ENCODE results near the gene CCDC188. TPM values are rescaled to one million over a fixed set of nuclear protein-coding genes. Genes with fewer than 3 reads are reported as not detected.

CCDC188 gene
- polyA plus RNA-seq, 1 donor from 2014 or later: not detected

DNA sequence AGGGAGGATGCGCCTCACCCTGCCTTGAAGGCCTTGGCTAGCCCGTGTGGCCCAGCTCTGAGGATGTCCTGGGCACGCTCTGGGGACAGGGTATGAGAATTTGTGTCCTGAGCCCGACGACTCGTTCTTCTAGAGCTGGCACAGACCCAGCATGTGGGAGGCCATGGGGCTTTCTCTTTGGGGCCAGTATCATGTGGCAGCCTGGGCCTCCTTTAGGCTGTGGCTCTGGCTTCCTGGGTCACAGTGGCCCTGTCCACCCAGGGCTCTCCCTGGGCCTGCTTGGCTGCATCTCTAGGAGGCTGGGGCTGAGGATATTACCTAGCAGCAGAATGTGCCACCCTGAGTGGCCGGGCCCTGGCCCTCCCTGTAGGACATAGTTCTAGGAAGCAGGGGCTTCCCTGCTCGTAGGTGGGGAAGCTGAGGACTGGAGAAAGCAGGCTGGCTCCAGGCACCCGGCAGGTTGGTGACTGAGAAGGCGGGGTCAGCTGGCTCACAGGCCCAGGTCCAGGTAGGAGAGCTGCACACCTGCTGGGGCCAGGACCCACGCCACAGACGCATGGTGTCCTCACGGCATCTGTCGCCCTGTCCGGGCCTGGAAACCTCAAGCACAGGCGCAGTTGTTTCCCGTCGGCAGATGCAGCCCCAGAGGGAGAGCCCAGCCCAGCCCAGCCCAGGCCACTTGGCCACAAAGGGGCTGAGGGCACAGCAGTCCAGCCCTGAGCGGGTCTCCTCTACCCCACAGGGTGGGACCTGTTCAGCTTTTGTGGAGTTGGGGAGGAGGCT is 6.8 kb downstream of the CCDC188 start:
- H3K27ac ChIP-seq (ENCODE audit: low read length): no peak overlapping the region
- H3F3A ChIP-seq (ENCODE audit: insufficient read depth, low read length, poor library complexity, severe bottlenecking): no peaks in the 10 kb centered on the region
- no peaks in the 10 kb centered on the region for H3K9me3 ChIP-seq (ENCODE audit: low read length)
- no peak overlapping the region for H3K4me3 ChIP-seq (ENCODE audit: low read length)
- no peaks in the 10 kb centered on the region for H4K20me1 ChIP-seq (ENCODE audit: insufficient read depth)
- H3K9ac ChIP-seq (ENCODE audit: low read length): no peak overlapping the region
- H3K4me2 ChIP-seq (ENCODE audit: low read length): no peak overlapping the region
- no peaks in the 10 kb centered on the region for H3K9me2 ChIP-seq (ENCODE audit: insufficient read depth, low read length)
- no peaks in the 10 kb centered on the region for H3K36me3 ChIP-seq (ENCODE audit: insufficient read depth, low read length)
- H2AFZ ChIP-seq (ENCODE audit: low read depth, low read length): no peak overlapping the region
- H3K79me2 ChIP-seq (replicated peaks; ENCODE audit: insufficient read depth, low read length): no peaks in the 10 kb centered on the region
- H3K27me3 ChIP-seq (ENCODE audit: insufficient read depth, low read depth, low read length): no peaks in the 10 kb centered on the region
- no peak for TF ChIP-seq EP300 (conservative IDR thresholded peaks at IDR 0.05; ENCODE audit: poor library complexity, severe bottlenecking)
- TF ChIP-seq, protein P1, sequence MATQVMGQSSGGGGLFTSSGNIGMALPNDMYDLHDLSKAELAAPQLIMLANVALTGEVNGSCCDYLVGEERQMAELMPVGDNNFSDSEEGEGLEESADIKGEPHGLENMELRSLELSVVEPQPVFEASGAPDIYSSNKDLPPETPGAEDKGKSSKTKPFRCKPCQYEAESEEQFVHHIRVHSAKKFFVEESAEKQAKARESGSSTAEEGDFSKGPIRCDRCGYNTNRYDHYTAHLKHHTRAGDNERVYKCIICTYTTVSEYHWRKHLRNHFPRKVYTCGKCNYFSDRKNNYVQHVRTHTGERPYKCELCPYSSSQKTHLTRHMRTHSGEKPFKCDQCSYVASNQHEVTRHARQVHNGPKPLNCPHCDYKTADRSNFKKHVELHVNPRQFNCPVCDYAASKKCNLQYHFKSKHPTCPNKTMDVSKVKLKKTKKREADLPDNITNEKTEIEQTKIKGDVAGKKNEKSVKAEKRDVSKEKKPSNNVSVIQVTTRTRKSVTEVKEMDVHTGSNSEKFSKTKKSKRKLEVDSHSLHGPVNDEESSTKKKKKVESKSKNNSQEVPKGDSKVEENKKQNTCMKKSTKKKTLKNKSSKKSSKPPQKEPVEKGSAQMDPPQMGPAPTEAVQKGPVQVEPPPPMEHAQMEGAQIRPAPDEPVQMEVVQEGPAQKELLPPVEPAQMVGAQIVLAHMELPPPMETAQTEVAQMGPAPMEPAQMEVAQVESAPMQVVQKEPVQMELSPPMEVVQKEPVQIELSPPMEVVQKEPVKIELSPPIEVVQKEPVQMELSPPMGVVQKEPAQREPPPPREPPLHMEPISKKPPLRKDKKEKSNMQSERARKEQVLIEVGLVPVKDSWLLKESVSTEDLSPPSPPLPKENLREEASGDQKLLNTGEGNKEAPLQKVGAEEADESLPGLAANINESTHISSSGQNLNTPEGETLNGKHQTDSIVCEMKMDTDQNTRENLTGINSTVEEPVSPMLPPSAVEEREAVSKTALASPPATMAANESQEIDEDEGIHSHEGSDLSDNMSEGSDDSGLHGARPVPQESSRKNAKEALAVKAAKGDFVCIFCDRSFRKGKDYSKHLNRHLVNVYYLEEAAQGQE (IDR thresholded peaks at IDR 0.05; ENCODE audit: borderline replicate concordance): no peak
- no peak for TF ChIP-seq MXI1 (conservative IDR thresholded peaks at IDR 0.05; ENCODE audit: poor library complexity, severe bottlenecking)
- TF ChIP-seq POLR2AphosphoS5 (IDR thresholded peaks at IDR 0.05): no peak
- no peak for TF ChIP-seq TAF1 (IDR thresholded peaks at IDR 0.05; ENCODE audit: low read depth)
- no peak for TF ChIP-seq SMC3 (conservative IDR thresholded peaks at IDR 0.05; ENCODE audit: poor library complexity)
- TF ChIP-seq, protein P2, sequence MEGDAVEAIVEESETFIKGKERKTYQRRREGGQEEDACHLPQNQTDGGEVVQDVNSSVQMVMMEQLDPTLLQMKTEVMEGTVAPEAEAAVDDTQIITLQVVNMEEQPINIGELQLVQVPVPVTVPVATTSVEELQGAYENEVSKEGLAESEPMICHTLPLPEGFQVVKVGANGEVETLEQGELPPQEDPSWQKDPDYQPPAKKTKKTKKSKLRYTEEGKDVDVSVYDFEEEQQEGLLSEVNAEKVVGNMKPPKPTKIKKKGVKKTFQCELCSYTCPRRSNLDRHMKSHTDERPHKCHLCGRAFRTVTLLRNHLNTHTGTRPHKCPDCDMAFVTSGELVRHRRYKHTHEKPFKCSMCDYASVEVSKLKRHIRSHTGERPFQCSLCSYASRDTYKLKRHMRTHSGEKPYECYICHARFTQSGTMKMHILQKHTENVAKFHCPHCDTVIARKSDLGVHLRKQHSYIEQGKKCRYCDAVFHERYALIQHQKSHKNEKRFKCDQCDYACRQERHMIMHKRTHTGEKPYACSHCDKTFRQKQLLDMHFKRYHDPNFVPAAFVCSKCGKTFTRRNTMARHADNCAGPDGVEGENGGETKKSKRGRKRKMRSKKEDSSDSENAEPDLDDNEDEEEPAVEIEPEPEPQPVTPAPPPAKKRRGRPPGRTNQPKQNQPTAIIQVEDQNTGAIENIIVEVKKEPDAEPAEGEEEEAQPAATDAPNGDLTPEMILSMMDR (IDR thresholded peaks at IDR 0.05; ENCODE audit: poor library complexity, severe bottlenecking): no peak
- TF ChIP-seq RAD21 (conservative IDR thresholded peaks at IDR 0.05): no peak
- no peak for TF ChIP-seq EZH2 (IDR thresholded peaks at IDR 0.05; ENCODE audit: borderline replicate concordance, insufficient read depth, low read length, poor library complexity, severe bottlenecking)

DNA sequence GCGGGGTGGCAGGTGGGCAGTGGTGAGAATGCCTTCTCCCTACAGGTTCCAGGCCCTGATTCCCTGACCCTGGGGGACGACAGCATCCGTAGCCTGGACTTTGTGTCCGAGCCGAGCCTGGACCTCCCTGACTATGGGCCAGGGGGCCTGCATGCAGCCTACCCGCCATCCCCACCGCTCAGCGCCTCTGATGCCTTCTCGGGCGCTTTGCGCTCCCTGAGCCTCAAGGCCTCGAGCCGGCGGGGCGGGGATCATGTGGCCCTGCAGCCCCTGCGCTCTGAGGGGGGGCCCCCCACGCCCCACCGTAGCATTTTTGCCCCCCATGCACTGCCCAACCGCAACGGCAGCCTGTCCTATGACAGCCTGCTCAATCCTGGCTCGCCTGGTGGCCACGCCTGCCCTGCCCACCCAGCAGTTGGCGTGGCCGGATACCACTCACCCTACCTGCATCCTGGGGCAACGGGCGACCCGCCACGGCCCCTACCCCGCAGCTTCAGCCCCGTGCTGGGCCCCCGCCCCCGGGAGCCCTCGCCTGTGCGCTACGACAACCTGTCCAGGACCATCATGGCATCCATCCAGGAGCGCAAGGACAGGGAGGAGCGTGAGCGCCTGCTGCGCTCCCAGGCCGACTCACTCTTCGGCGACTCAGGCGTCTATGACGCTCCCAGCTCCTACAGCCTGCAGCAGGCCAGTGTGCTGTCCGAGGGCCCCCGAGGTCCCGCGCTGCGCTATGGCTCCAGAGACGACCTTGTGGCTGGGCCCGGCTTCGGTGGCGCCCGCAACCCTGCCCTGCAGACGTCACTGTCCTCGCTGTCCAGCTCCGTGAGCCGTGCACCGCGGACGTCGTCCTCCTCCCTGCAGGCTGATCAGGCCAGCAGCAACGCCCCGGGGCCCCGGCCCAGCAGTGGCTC is 7.9 kb downstream of the CCDC188 start:
- no peak overlapping the region for H3K4me2 ChIP-seq (ENCODE audit: low read length)
- H4K20me1 ChIP-seq (ENCODE audit: insufficient read depth): no peaks in the 10 kb centered on the region
- TF ChIP-seq, protein P1 (IDR thresholded peaks at IDR 0.05; ENCODE audit: borderline replicate concordance): no peak
- TF ChIP-seq SMC3 (conservative IDR thresholded peaks at IDR 0.05; ENCODE audit: poor library complexity): no peak
- TF ChIP-seq EP300 (conservative IDR thresholded peaks at IDR 0.05; ENCODE audit: poor library complexity, severe bottlenecking): no peak
- TF ChIP-seq POLR2AphosphoS5 (IDR thresholded peaks at IDR 0.05): no peak
- no peak for TF ChIP-seq EZH2 (IDR thresholded peaks at IDR 0.05; ENCODE audit: borderline replicate concordance, insufficient read depth, low read length, poor library complexity, severe bottlenecking)
- no peak for TF ChIP-seq RAD21 (conservative IDR thresholded peaks at IDR 0.05)
- TF ChIP-seq, protein P2 (IDR thresholded peaks at IDR 0.05; ENCODE audit: poor library complexity, severe bottlenecking): no peak
- TF ChIP-seq TAF1 (IDR thresholded peaks at IDR 0.05; ENCODE audit: low read depth): no peak
- TF ChIP-seq MXI1 (conservative IDR thresholded peaks at IDR 0.05; ENCODE audit: poor library complexity, severe bottlenecking): no peak
- H3K4me3 ChIP-seq (ENCODE audit: low read length): no peak overlapping the region
- H3F3A ChIP-seq (ENCODE audit: insufficient read depth, low read length, poor library complexity, severe bottlenecking): no peaks in the 10 kb centered on the region
- no peak overlapping the region for H2AFZ ChIP-seq (ENCODE audit: low read depth, low read length)
- no peaks in the 10 kb centered on the region for H3K79me2 ChIP-seq (replicated peaks; ENCODE audit: insufficient read depth, low read length)
- no peak overlapping the region for H3K27ac ChIP-seq (ENCODE audit: low read length)
- H3K36me3 ChIP-seq (ENCODE audit: insufficient read depth, low read length): no peaks in the 10 kb centered on the region
- H3K9me2 ChIP-seq (ENCODE audit: insufficient read depth, low read length): no peaks in the 10 kb centered on the region
- H3K9ac ChIP-seq (ENCODE audit: low read length): no peak overlapping the region
- no peaks in the 10 kb centered on the region for H3K9me3 ChIP-seq (ENCODE audit: low read length)
- H3K27me3 ChIP-seq (ENCODE audit: insufficient read depth, low read depth, low read length): no peaks in the 10 kb centered on the region

Measured in neural cell (in vitro differentiated cells).